Erythroblast (primary cell): ENCODE results near the gene CACNB3.

Experiments used
- DNase-seq, 2 experiments: peaks; one replicate each; lab custom pipeline; 2025; lab: John Stamatoyannopoulos, UW
- GATA1 ChIP-seq: IDR thresholded peaks from 2 replicates; pipeline ENCODE4 v1.6.1; 2011; ENCODE audit warnings: low read depth, mild to moderate bottlenecking, control low read depth, low read length, moderate library complexity
- POLR2A ChIP-seq: IDR thresholded peaks from 2 replicates; pipeline ENCODE4 v1.6.1; 2011; ENCODE audit warnings: mild to moderate bottlenecking, low read length

Gene CACNB3

DNA sequence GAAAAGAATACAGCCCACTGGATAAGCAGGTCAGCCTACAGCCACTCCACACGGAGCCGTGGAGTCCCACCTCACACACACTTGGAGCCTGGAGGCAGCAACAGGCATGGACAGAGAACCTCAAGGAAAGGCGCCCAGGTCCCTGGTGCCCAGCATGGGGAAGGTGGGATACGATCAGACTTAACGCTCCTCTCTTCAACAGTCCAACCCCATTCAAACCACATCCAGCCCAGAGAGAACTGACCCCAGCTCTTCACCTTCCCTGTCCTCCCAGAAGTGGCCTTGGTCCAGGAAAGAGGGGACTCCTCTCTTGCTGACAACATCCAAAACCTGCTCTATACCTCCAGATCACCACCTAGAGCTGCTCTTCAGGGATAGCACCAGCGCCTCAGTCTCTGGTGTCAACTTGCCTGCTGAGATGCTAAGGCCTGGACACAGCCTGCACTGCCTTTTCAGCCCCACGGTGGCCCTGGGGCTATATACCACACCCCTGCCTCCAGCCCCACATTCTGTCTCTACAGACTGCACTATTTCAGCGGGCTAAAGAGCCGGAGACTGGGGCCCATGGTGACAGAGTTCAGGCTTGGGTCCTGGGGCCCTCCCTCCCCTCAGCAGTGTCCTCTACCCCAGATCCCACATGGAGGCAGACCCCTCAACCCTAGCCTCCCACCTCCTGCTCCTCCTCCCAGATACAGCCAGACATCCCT lies 36.4 kb upstream of the CACNB3 start:
- DNase-seq, result no peak

DNA sequence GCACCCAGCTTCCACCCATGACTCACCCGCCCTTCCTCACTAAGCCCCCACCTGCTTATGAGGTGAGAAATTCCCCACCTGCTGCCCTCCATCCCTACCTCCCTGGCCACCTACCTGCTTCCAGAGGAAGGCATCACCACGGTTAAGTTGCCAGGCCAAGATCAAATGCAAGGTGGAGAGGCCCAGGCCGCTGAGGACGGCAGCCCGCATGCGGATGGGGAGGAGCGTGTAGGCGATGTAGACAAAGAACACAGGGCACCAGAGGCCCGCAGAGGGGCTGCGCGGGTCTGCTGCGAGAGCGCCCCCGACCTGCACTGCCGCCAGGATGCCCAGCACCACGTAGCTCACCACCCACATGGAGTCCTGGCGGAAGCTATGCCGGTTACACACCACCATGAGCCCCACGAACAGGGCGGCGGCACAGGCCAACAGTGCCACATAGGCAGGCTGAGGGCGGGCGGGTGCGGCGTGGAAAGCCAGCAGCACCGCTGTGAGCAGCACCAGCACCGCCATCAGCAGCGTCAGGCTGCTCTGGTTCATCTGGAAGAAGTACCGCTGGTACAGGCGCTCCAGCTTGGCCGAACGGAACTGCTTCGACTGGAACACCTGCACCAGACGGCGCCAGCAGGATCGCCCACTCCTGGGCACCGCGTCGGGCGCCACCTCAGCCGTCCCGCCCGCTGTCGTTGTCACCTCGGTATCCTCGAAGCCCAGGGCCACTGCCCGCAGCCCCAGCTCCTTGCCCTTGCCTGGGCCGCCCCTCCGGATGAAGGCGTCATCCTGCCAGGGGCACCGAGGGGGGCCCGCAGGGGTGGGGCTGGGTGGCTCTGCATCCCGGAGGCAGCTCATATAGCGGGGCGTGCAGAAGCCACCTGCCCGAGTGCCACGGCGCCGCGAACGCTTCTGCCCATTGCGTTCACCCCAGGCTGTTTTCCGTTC lies 35.6 kb upstream of the CACNB3 start:
- DNase-seq, result no peak
- TF ChIP-seq GATA1, result no peak
- no peak for TF ChIP-seq POLR2A

More for the DNA sequence above, 36.4 kb upstream of the CACNB3 start:
- TF ChIP-seq POLR2A (no peak), GATA1 (no peak)

DNA sequence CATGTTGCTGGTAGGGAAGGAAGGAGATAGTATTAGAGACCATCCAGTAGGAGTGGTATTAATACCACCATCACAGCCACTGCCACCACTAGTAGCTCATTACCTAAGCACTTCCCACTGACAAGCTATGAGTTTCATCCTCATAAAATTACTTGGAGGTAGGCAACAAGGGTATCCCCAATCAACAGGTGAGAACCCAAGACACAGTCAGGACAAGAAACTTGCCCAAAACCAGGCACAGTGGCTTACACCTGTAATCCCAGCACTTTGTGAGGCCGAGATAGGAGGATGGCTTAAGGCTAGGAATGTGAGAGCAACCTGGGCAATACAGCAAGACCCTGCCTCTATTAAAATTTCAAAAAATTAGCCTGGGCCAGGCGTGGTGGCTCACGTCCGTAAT lies 34.9 kb upstream of the CACNB3 start:
- no peak for TF ChIP-seq GATA1
- TF ChIP-seq POLR2A, result no peak
- no peak for DNase-seq

DNA sequence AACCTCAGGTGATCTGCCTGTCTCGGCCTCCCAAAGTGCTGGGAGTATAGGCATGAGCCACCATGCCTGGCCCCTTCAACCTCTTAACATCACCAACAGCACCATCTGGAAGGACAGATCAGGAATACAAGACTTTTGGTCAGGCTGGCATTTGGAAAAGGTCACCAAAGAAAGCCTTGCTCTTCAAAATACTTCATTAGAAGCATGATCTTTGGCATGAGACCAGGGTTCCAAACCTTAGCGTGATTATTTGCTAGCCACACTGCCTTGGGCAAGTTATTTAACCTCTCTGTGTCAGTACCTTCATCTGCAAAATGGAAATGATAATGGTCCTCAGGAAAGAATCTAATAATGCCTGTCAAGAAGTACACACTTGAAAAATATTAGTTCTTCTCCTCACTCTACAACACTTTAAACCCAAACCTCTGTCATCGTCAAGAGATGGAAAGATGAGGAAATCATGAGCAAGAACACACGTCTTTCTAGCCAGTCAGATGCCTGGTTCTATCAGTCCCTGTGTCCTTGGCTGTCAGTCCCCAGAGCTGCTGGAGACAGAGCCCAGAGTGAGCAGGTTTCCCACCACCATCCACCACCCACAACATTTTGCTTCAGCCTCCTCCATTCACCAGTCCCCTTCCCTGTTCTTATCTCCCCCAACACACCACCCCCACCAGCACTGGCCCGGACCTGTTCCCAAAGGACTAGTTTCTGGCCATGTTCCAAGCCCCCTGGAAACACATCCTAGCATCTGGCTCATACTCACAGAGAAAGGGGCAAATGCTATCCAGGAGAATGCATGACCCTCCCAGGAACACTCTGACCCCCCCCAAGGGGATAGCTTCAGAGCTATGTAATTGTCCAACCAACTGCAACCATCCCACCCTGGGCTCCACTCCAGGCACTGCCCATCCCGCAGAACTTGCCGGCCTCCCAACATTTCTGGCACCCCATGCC lies 31.4 kb upstream of the CACNB3 start:
- DNase-seq, result no peak
- TF ChIP-seq GATA1 (no peak), POLR2A (no peak)

DNA sequence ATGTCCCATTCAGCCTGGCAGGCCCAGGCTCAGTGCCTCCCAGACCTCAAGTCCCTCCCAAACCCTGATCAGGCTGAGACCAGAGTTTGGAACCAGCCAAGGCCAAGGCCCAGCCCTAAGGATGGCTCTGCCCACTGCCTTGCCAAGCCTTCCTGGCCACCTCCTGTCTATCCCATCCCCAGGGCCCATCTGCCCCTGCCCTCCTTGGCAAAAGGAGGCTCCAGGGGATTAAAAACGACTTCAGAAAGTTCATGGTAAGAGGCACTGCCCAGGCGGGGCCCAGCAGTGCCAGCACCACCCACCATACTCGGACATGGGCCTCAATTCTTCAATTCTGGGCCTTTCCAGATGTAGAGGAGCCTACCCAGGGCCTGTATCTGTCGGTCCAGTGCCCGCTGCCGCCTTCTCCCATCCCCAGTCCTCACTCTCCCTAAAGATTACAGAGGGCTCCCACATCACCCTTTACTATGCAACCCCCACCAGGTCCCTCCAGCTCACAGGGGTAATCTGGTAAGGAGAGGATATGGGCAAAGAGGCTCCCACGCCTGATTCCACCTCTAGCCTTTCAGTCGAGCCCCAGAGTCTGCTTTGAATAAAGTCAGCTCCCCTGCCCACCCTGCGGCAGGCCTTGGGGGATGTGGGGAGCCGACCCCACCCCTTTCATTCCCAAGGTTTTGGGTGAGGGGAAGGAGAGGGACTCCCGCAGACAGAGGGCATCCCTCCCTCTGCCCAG lies 30.3 kb upstream of the CACNB3 start:
- DNase-seq, result no peak
- TF ChIP-seq POLR2A (no peak), GATA1 (no peak)

DNA sequence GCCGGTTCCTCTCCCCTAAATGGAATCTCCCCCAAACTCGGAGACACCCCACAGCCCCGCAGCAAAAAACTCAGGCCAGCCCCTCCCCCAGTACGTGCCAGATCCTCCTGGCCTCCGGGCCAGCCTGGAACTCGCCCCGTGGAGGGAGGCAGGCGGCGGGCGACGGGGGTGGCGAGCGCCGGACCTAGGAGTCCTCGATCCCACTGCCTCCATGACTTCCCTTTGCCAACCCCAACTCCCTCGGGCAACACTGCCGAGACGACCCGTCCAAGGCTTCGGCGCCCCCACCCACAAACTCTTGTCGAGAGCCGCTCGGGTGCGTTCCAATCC lies 29.8 kb upstream of the CACNB3 start:
- no peak for DNase-seq
- TF ChIP-seq GATA1, result no peak
- TF ChIP-seq POLR2A, result no peak

DNA sequence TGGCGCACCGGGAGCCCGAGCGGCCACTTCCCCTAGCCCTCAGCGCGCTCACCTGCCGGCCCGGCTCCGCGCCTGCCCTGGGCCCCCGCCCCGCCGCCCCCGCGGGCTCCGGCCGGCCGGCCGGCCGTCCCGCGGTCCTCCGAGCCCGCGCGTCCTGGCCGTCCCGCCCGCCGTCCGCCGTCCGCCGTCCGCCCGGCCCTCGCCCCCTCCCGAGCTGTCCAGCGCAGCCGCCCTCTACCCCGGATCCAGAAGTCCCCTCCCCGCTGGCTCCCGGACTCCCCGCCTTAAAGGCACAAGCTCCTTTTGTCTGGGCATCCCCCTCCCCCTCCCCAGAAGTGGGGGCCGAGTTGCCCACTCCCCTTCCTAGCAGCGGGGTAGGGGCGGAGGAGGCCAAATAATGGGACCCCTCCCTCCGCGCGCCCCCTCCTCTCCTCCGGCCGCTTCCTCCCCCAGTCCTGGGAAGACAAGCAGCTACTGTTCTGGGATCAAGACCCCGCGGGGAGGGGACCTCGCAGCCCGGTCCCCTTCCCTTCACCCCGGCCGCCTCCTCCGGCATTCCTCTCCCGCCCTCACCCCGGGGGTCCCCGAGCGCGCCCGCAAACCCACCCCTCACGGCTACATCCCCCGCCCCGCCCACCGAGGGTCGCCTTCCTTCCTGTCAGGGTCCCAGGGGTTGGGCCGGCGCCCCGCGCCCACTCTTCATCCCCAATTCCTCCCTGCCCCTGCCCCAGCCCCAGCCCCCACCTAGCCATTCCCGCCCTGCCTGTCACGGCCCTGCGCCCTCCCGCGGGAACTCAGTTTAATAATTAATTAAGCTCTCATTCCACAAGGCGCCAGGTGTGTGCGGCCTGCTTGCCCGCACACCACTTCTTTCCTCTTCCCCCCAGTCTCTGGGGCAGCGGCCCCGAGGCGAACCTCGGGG lies 29.2 kb upstream of the CACNB3 start, which contains the start of gene ADCY6:
Gene ADCY6 (minus strand): TSS at position 236 of the 922 bp plus-strand sequence. CDS start 5,655 bp downstream, outside the sequence.
- DNase-seq, result no peak
- TF ChIP-seq POLR2A (no peak), GATA1 (no peak)

DNA sequence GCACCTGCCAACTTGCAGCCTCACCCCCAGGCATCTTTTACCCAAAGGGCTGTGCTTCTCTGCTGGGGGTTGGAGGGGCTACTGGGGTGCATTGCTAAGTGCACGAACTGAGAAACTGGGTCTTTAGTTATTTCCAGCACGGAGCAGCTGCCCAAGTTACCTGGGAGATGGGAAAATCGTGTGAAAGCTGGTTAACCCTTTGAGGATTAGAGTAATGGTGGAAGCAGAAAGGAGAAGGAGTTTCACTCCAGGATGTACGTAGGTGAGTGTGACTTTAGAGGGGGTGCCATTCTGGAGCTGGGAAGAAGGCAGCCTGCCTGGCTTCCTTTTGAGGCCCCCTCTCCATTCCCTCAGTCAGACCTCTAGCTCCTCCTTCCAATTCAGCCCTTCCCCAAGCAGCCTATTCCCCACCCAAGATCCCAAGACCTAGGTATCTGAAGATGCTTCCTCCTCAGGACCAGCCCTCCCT lies 28.4 kb upstream of the CACNB3 start:
- DNase-seq, result no peak
- TF ChIP-seq GATA1, result no peak
- no peak for TF ChIP-seq POLR2A

DNA sequence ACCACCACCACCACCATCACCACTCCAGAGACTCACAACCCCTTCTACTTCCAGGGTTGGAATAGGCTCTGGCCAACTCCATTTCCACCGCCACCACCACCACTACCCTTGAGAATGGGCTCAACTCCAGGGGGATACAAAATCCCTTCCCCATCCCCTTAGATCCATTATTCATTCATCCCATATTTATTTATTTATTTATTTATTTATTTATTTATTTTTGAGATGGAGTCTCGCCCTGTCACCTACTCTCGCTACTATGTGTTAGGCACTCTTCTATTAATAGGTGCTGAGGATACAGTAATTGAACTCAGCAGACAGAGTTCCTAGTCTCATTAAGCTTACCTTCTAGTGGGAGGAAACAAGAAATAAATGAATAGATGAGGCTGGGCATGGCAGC lies 24.6 kb upstream of the CACNB3 start:
- DNase-seq, result no peak
- TF ChIP-seq GATA1, result no peak
- no peak for TF ChIP-seq POLR2A

DNA sequence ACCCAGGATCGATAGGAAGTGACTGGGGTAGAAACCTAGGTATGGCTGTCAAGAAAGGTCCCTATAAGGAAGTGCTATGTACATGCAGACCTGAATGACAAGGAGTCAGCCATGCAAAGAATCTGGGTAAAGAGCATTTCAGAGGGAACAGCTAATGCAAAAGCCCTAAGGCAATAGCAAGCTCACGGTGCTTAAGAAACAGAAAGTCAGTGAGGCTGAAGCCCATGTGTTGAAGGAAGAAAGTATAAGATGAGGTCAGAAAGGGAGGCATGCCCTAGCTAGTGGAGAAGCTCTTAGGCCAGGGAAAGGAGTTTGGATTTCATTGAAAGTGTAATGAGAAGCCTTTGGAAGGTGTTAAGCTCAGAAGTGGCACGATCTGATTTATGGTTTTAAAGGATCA lies 23.4 kb upstream of the CACNB3 start:
- TF ChIP-seq POLR2A (no peak), GATA1 (no peak)
- DNase-seq, result no peak

DNA sequence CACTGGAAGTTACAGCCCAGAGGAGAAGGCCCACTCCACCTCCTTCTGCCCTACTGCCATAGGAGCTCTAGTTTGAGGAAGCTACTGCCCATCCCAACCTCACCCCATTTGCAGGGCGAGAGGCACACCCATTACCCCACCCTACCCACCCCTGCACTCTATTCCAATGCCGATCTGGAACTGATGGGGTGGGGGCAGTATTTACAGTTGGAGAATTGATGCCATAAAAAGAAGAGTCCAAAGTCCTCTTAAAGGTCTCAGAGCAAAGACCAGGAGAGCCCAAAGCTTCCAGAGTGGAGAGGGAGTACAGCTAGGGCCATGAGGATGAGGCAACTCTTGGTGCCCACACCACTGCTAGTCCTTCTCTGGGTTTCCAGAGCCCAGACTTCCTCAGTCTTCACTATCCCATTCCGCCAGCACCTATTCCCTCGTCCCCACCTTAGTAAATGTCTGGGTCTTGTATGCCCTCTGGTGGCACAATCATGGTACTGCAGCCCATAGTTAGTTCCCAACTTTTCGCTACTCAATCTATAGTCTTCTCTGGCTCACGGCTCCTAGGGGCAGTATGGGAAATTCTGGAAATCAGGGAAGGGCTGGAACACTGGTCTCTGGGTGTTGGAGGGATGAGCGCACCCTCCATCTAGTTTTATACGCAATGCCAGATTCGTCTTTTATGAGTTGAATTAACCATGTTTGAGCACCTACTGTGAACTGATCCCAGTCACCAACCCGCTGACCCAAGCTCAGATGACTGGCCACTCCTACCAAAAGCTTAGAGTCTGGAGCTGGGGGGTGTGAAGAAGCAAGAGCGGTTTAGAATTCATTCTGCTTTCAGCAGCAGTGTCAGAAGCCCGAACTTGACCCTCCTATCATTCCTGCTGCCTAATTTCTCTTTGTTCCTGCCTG lies 22.5 kb upstream of the CACNB3 start:
- no peak for TF ChIP-seq POLR2A
- TF ChIP-seq GATA1, result no peak
- peak; percentile 45 to 75 for DNase-seq
